ENCODE results near the gene LRRC46.

DNA sequence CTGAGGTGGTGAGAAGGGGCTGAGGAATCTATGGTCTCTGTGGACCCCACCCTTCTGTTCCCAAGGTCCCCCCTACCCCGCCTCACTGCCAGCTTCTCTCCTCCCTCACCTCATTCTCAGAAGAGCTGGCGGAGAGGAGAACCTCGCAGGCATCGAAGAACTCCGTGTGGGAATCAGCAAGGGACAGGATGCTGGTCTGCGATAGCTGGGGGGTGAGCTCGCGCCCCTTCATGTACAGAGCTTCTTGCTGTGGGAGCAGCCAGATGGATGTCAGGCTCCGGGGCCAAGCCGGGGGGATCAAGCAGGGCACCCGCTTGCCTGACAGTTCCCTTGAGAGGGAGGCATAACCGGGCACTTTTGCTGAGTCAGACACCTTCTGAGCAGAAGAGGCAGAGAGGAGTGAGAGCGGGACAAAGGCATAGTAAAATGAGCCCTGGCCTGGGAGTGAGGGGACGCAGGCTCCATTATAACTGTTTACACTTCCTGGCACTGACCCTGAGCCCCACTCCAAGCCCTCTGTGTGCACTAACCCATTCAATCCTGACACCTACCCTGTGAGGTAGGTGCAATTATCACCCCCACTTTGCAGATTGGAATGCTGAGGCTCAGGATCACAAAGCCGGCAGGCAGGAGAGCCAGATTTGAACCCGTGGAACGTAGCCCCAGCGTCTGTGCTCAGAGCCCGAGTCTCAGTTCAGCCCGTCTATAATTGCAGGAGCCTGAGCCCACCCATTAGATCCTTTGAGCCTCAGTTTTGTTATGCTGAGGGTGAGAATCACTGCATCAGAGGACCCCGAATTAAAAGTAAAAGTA lies 16.2 kb upstream of the LRRC46 start:
- TF ChIP-seq POLR2AphosphoS5 (IDR thresholded peaks at IDR 0.05) = no peak
- TF ChIP-seq POLR2A (IDR thresholded peaks at IDR 0.05) = no peak

Measured in spleen (tissue), 3 donors.